SK-N-SH treated with all-trans-retinoic acid at 6 μM for 48 hours (cell line): Measurements from ENCODE around the gene PLCE1.

ENCODE experiments used
- RARB ChIP-seq: fragments of 250-450 bp; sonication (Bioruptor Pico); IDR thresholded peaks from 2 replicates; pipeline ENCODE4 v1.8.0; 2021; ENCODE audit warnings: mild to moderate bottlenecking, moderate library complexity
- ZC3H10 ChIP-seq: fragments of 250-450 bp; sonication (Bioruptor Pico); IDR thresholded peaks from 2 replicates; pipeline ENCODE4 v1.5.1; 2021; ENCODE audit warnings: mild to moderate bottlenecking, moderate library complexity
- ZNF565 ChIP-seq: fragments of 450-650 bp; formaldehyde crosslinking; conservative IDR thresholded peaks from 2 replicates; pipeline ENCODE4 v1.5.0; 2020; ENCODE audit warnings: low read depth, mild to moderate bottlenecking, moderate library complexity
- ZNF70 ChIP-seq: fragments of 450-650 bp; formaldehyde crosslinking; IDR thresholded peaks from 2 replicates; pipeline ENCODE4 v1.5.0; 2020; ENCODE audit warnings: mild to moderate bottlenecking, moderate library complexity

DNA sequence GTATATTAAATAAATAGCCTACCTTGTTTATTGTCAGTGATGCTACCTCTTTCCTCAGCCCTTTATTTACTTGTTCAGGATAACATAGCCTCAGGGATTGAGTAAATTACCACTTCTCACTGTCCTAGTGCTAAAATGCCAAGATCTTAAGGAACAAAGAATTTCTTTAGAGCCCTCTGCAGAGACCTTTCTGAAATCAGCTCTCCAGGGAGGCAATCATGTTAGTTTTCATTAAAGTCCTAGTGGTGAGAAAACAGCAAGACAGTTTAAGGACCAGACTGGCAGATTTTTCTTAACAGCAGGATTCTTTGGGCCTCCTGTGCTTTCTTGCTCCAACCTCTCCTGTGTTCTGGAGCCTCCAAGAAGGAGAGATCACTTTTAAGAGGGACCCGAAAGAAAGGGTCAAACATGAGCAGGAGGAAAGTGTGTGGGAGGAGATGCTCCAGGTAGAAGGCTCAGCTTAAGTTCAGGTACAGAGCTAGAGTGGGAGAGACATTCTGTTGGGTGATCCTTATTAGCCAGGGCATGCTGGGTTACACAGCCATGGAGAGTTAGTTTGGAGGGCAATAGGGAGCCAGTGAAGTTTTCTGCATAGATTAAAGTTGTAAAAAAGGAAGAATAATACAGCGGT lies 1.2 kb upstream of the PLCE1 start:
- TF ChIP-seq ZC3H10 (CRISPR knock-in tag) (no peak), ZNF70 (CRISPR knock-in tag) (no peak), RARB (CRISPR knock-in tag) (no peak), ZNF565 (no peak)
